Glomerular visceral epithelial cell (primary cell): ENCODE results near the gene TYMP.
"Not testable (repeated sequence)": the region's sequence is repeated elsewhere in the genome, so short reads cannot be mapped to it uniquely, and the experiment has no call there.

Source experiments
- DNase-seq: peaks from one replicate; pipeline ENCODE4 v3.0.0-alpha.2; 2016; ENCODE audit errors: extremely low spot score

Gene TYMP

DNA sequence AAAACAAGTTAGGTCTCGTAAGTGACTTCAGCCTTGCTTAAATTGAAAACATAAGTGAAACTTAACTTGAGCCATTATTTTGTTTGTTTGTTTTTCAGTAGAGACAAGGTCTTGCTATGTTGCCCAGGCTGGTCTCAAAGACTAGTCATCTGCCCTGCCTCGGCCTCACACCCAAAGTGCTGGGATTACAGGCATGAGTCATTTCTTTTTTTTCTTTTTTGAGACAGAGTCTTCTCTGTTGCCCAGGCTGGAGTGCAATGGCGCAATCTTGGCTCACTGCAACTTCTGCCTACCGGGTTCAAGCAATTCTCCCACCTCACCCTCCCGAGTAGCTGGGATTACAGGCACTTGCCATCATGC, 11.8 kb upstream of the TYMP start:
- not testable (repeated sequence) for DNase-seq

DNA sequence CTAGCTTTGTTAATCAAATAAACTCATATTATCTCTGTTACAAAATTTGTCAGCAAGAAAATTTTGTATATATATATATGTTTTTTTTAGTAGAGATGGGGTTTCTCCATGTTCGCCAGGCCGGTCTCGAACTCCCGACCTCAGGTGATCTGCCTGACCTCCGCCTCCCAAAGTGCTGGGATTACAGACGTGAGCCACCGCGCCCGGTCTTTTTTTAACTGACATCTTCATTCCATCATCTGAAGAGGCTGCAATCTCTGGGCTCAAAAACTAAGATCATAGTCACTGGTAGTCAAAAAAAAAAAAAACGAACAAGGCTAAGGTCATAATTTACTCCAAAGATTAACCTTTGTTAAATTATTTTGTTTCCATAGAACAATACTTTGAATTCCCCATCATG, 10.6 kb upstream of the TYMP start:
- DNase-seq = no peak

DNA sequence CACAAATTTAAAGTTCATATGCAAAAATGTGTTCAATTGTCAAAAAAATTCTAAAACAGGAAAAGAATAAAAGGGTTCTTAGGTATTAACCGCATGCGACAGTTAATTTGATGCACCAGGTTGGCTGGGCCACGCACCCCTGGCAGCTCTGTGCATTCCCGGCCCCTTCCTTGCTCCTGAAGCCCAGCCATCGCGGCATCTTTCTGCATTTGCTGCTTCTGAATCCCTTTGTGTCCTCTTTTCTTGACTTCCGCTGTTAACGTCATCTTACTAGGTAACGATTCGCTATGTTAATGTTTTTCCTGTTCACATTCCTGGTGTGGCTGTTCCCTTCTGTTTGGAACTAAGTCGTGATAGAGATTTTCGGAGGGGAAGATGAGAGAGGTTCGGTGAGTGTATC, 8.0 kb upstream of the TYMP start:
- no peak for DNase-seq

DNA sequence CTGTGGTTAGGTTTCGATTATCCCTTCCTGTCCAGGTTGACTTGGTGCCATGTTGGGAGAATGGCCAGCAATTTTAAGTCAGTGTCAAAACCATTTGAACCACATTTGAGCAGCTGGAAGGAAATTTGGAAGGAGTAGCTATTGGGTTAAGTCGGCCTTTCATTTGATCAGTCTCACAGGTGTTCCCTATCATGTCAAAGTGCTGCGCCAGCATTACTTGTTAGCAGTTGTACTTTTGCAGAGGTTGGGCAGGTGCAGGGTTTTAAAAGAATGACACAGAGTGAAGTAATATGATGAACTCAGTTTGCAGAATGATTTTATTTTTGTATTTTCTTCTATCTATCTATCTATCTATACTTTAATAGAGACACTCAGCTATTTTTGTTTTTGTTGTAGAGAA, 6.4 kb upstream of the TYMP start:
- no peak for DNase-seq

DNA sequence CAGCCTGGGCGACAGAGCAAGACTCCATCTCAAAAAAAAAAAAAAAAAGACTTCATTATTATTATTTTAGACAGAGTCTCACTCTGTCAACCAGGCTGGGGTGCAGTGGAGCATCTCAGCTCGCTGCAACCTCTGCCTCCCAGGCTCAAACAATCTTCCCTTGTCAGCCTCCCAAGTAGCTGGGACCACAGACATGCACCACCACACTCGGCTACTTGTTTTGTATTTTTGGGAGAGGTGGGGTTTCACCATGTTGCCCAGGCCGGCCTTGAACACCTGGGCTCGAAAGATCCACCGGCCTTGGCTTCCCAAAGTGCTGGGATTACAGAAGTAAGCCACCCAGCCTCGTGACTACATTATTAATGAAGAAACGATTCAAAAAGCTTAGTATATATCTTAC, 5.3 kb upstream of the TYMP start:
- DNase-seq = no peak

DNA sequence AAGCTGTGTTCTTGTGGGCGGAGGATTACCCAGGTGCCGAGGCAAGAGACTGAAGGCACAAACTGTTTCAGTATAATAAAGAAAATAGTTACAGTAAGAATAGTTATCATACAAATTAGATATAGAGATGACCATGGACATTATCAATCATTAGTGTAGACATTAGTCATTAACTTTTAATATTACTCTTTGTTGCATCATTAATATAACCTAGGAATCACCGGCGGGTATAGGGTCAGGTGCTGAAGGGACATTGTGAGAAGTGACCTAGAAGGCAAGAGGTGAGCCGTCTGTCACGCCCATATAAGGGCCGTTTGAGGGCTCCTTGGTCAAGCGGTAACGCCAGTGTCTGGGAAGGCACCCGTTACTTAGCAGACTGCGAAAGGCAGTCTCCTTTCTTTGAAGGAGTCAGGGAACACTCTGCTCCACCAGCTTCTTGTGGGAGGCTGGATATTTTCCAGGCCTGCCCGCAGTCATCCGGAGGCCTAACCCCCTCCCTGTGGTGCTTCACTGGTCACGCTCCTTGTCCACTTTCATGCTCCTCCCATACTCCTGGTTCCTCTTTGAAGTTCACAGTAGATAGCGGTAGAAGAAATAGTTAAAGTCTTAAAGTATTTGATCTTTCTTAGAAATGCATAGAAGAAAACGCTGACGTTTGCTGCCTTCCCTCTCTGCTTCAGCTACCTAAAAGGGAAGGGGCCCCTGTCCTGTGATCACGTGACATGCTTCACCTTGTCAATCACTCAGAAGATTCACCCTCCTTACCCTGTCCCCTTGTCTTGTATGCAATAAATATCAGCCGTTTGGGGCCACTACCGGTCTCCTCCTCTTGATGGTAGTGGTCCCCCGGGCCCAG, 4.3 kb upstream of the TYMP start:
- DNase-seq = peak; percentile 70

DNA sequence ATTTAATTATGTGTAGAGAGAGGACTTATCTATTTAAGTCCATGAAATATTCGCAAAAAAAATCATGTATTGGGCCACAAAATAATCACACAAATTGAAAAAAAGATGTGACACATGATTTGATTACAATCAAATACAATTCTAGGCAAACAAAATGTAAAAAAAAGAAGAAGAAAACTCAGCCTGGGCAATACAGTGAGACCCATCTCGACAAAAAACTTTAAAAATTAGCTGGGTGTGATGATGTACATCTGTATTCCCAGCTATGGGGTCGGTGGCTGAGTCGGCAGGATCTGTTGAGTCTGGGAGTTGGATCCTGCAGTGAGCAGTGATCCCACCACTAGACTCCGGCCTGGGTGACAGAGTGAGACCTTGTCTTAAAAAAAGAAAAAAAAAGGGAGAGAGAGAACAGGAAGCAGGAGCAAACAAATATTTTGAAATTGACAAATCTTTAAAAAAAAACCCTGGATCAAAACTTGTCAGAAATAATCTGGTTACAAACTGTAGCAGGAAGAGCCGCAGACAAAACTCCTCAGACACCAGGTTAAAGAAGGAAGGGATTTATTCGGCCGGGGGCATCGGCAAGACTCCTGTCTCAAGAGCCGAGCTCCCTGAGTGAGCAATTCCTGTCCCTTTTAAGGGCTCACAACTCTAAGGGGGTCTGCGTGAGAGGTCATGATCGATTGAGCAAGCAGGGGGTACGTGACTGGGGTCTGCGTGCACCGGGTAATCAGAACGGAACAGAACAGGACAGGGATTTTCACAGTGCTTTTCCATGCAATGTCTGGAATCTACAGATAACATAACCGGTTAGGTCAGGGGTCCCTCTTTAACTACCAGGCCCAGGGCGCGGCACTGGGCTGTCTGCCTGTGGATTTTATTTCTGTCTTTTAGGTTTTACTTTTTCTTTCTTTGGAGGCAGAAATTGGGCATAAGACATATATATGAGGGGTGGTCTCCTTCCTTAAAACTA, 3.3 kb upstream of the TYMP start:
- DNase-seq = no peak

DNA sequence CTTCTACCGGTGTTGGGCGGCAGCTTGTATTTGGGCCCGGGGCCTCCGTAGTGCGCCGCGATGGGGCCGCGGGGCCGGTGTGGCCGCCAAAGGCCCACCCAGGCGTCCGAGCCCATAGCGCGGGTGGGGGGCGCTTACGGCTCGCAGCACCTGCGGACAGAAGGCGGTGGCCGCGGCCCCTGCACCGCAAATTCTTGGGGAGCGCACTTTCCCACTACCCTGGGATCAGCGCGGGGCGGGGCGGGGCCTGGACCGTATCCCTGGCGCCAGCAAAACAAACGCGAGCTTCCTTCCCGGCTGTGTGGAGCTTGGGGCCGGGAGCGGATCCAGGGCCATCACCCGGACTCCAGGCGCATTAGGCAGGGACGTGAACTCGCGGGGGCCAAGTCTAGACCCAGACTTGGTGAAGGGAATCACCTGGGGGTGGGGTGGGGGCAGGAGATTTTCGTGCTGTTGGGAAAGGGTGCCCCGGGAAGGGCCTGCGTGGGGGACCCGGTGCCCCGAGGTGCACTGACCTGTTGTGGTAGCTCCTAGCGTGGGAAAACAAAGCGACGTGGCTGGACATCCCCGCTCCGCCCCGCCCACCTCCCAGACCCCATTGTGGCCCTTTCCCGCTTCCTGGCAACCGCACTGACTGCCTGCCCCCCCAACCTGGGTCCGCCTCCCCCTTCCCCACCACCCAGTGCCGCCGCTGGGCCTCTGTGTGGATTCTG, 2.3 kb upstream of the TYMP start:
- DNase-seq = peak; percentile 41

DNA sequence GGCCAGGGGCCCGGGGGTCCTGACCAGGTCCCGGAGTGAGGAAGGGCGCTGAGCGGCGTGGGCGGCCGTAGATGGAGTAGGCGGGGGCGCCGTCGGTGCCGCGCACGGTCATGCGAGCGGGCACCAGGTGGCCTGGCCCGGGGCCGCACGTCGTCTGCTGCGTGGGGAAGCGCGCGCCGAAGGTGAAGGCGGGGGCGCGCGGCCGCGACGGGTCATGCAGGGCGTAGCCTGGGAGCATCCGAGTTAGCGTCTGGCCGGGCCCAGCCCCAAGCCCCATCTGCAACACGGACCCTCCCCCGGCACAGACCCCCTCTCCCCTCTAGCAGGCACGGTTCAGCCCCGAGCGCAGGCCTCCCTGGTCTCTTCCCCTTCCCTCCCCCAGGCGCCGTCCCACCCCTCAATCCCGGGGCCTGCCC, 1.7 kb upstream of the TYMP start:
- DNase-seq = no peak

DNA sequence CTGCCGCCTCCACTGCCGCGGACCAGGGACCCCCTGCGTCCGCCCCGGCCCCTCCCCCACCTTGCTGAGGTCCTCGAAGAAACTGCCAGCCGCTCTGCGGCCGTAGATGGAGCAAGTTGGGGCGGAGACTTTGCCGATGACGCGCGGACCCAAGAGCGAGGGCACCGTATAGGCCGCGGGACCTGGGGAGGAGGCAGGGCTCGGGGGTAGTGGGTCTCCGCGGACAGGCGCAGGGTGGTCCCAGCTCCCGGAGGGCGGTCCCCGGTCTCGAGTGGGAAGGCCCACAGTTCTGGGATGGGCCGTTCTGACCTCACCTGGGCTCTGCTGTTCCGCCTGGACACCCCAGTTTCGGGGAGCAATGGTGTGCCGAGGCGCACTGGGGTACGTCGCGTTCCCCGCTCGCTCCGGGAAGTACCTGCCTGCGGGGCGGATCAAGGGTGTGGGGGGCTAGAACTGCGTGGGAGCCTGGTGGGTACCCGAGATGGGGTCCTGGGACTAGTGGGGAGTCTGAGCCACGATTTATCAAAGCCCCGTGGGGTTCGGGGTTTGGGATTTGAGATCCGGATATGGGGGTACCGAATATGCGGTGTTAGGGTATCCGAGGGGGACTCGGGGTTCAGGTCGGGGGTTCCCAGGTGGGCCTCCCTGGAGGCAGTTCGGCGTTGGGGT, 1.2 kb upstream of the TYMP start:
- no peak for DNase-seq

DNA sequence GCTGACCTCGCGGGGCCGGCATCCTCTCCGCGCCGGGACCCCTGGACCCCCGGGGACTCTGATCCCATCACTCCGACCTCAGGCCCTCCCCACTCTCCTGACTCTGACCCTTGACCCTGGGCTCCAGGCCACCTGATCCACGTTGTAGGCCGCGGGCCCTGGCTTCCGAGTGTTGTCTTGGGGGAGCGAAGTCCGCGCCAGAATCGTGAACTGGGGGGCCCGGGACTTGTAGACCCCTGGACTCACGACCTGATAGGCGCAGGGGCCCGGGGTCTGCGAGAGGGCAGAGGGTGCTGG, 716 bp upstream of the TYMP start:
- no peak for DNase-seq

DNA sequence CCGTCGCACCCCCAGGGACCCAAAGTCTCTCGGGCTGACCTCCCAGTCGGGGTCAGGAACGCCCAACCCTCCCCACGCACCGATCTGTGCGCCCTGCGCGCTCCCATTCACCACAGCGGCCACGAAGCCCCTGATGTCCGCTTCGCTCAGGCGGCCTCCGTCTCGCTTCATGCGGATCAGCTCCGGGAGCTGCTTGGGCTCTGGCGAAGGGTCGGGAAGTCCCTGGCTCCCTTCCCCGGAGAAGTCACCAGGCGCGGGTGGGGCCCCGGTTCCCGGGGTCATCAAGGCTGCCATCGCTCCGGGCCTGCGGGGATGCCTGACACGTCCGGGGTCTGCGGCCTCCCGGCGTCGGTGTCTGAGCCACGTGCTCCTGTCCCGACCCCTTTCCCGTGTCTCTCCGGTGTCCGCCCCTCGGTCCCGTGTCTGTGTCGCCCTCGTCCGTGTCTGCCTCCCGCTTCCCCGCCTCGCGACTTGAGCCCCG, 356 bp downstream of the TYMP start:
- DNase-seq = no peak

DNA sequence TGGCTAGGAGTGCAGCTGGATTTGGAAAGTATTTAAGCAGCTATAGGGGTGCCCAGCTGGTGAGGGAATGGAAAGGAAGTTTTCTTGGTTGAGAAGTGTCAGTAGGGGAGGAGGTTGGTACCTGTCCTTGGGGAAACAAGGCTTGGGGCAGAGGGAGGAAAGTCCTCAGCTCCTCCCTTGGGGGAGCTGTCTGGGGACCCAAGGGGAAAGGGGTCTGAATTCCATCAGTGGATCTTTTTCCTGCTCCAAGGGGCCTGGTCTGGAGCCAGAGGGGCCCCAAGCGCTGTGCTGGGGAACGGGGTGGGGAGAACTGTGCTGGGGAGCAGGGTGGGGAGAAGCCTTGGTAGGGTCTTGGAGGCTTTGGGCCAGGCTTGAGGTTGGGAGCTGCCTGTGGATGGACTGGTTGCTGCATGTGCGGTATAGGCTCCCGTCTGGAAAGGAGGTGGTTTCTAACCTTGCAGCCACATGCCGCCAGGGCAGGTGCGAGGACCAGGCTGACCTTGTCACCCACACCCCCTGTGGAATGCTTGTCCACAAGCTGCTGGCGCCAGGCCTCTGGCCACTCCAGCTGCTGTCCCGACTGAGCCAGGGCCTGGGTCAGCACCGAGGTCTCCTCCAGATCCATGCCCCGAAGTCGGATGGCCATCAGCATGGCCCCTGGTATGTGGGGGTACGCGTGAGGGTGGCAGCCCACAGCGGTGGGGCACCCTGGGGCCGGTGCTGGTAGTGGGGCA, 963 bp downstream of the TYMP start:
- no peak for DNase-seq

DNA sequence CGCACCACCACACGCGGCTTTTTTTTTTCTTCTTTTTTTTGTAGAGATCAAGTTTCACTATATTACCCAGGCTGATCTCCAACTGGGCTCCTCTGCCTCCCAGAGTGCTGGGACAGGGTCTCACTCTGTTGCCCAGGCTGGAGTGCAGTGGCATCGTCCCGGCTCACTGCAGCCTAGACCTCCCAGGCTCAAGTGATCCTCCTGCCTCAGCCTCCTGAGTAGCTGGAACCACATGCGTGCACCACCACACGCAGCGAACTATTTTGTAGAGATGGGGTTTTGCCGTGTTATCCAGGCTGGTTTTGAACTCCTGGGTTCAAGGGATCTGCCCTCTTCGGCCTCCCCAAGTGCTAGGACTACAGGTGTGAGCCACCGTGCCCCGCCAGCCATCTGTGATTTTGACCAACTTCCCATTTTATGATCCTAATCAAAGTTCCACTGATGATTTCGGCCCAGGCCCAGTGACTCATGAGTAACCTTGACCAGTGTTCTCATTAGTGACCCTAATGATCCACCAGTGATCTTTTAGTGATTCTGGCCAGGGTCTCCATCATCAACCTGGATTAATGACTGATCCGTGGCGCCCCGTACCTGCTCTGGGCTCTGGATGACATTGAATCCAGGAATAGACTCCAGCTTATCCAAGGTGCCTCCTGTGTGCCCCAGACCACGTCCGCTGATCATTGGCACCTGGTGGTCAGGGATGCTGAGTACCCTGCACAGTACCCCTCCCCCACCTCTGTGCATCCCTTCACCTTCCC, 1.7 kb downstream of the TYMP start:
- DNase-seq = no peak

DNA sequence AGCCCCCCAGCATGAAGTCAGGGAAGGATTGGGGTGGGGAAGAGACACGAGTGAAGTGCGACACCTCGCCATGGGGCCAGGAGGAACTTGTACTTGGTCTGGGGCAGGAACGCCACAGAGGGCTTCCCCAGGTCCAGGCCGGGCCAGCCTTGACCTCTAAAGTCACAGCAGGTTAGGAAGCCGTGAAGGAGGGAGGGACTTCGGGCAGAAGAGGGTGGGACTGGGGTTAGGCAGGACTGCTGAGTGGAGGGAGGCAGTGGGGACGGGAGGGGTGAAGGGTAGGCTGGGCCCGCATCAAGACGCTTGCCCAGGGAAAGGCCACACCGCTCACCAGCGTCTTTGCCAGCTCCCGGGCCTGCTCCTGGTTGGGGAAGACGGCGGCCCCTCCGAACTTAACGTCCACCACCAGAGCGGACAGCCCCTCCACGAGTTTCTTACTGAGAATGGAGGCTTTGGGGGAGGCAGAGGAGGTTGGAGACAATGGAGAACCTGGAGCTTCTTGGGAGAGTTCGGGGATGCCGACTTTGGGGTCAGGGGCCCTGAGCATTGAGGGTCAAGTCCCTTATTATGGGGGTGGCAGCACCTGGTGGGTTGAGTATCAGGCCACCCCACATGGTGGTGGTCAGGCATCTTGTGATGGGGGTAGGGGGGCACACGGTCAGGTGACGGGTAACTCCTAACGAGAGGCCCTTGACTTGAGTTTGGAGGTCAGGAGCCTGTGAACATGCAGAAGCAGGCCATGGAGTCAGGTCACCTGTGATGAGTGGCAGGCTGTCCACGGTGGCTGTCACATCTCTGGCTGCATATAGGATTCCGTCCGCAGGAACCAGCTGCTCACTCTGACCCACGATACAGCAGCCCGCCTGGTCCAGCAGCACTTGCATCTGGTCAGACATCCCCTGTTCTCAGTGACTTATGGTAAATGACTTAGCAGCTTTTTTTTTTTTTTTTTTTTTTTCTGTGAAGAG, 2.7 kb downstream of the TYMP start:
- DNase-seq = no peak

DNA sequence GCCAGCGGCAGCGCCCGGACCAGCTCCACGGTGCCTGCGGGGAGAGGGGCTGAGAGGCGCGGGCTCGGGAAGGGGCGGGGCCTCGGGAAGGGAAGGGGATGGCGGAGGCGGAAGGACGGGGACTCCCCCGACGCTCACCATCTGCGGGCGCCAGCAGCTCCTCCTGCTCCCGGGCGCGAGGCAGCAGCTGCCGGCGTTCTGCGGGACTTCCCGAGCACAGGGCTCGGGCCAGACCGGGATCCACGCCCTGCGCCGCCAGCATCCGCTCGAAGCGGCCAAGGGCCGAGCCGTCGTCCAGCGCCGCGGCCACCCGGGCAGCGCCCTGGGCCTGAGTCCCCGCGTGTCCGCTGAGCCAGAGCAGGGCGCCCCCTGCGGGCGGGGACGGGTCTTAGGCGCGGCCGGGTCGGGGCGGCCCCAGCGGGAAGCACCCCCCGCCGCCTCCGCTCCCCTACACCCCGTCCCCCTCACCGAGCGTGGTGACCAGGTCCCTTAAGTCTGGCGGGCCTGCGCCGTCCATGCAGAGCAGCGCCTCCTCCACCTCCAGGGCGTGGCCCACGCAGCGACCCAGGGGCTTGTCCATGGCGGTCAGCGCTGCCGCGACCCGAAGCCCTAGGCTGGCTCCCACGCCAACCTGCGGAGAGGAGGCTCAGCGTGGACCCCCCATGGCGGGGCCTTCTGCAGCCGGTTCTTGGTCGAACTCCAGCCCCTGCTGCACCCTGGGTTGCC, 3.5 kb downstream of the TYMP start:
- peak; percentile 75 for DNase-seq

DNA sequence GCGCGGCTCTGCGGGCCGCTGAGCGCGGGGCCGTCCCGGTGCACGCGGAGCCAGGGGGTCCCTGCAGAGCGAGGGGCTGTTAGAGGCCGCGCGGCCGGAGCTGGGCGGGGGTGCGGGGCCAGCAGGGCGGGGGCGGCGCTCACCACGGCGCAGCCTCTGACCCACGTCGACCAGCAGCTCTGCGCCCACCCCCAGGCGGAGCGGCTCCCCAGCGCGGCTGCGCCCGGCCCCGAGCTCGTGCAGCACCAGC, 4.0 kb downstream of the TYMP start:
- no peak for DNase-seq

DNA sequence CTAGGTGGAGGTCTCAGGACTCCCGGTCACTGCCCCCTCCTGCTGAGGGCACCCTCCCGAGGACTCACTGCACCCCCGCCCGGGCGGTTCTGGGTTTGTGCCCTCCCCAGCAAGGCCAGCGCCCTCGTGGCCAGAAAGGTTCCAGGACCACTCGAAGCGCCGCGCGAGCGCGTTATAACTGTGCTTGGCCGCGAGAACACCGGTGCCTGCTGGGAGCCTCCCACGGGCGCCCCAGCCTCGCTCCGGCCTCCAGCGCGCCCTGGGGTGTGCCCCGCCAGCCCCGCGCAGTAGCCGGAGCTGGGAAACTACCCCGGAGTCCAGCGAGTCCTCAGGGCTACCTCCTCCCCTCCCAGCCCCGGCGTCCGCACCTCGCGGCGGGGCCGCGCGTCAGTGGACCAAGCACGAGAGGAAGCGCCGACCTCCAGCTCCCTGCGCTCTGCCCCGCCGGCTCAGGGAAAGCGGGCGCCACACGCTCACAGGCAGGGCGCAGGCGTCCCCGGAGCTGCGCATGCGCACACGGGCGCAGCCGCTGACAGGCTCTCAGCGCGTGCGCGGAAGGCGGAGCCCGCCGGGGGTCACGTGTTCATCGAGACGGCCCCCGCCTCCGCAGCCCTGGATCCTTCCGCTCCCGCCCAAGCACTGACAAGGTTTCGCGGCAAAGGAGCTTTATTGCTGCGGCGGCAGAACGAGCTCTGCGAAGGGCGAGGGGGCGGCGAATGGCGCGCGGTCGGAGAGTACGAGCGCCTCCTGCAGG, 4.5 kb downstream of the TYMP start, which contains the start of gene SCO2:
TSS of gene SCO2 (minus strand) at position 495 of the 754 bp plus-strand sequence. CDS start 1,187 bp downstream, outside the sequence.
- DNase-seq = peak; percentile 96
